RWPE2 (cell line): ENCODE data around the gene FAM228B.

ENCODE experiments used
- ATAC-seq: fragments of 200-7000 bp; cut with Tn5 transposase; 3 replicates; pipeline ENCODE4 v1.9.1; 2021; ENCODE audit warnings: low read depth
- DNase-seq: peaks from one replicate; pipeline ENCODE4 v3.0.0-alpha.2; 2020; ENCODE audit warnings: low spot score
- H3K27ac ChIP-seq: fragments of 450-650 bp; 2 replicates; pipeline ENCODE4 v1.5.1; 2017; ENCODE audit warnings: mild to moderate bottlenecking; ENCODE audit not compliant: poor library complexity, severe bottlenecking
- H3K27me3 ChIP-seq: fragments of 250-450 bp; sonication (Bioruptor Pico); 2 replicates; pipeline ENCODE4 v1.5.1; 2021; ENCODE audit warnings: mild to moderate bottlenecking, moderate library complexity; ENCODE audit not compliant: insufficient read depth, poor library complexity, severe bottlenecking
- H3K36me3 ChIP-seq: fragments of 250-450 bp; sonication (Bioruptor Pico); 2 replicates; pipeline ENCODE4 v1.5.1; 2020; ENCODE audit warnings: low read depth, mild to moderate bottlenecking, moderate library complexity
- H3K4me1 ChIP-seq: fragments of 250-450 bp; sonication (Bioruptor Pico); 2 replicates; pipeline ENCODE4 v1.5.1; 2021; ENCODE audit warnings: mild to moderate bottlenecking, moderate library complexity; ENCODE audit not compliant: insufficient read depth, poor library complexity, severe bottlenecking
- H3K4me3 ChIP-seq: fragments of 250-450 bp; sonication (Bioruptor Pico); 2 replicates; pipeline ENCODE4 v1.5.1; 2021; ENCODE audit warnings: mild to moderate bottlenecking, moderate library complexity; ENCODE audit not compliant: severe bottlenecking
- H3K9me3 ChIP-seq: fragments of 250-450 bp; sonication (Bioruptor Pico); 2 replicates; pipeline ENCODE4 v1.5.1; 2021; ENCODE audit warnings: mild to moderate bottlenecking, moderate library complexity; ENCODE audit not compliant: severe bottlenecking
- TF ChIP-seq, protein P1 (sequence below): fragments of 450-650 bp; IDR thresholded peaks from one replicate; pipeline ENCODE4 v1.5.1; 2017; ENCODE audit warnings: mild to moderate bottlenecking, moderate library complexity; ENCODE audit not compliant: poor library complexity, severe bottlenecking

FAM228B gene

DNA sequence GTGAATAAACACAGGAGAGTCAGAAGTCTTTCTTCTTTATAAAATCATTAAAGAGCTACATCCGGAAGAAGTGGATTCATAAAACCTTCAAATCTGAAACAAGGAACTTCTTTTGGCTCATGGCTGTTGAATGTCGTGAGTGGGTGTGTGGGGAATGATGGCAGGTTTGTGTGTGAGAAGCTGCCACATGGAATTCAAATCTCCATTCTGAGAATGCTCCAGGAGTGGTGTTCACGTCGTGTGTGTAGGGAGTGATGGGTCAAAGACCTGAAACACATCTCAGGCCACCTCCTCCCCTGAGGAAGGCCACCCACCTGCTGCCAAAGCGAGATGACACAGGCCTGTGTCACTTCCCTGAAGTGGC, 80.5 kb downstream of the FAM228B start:
- DNase-seq (no peak), ATAC-seq (no peak)
- TF ChIP-seq, protein P1, sequence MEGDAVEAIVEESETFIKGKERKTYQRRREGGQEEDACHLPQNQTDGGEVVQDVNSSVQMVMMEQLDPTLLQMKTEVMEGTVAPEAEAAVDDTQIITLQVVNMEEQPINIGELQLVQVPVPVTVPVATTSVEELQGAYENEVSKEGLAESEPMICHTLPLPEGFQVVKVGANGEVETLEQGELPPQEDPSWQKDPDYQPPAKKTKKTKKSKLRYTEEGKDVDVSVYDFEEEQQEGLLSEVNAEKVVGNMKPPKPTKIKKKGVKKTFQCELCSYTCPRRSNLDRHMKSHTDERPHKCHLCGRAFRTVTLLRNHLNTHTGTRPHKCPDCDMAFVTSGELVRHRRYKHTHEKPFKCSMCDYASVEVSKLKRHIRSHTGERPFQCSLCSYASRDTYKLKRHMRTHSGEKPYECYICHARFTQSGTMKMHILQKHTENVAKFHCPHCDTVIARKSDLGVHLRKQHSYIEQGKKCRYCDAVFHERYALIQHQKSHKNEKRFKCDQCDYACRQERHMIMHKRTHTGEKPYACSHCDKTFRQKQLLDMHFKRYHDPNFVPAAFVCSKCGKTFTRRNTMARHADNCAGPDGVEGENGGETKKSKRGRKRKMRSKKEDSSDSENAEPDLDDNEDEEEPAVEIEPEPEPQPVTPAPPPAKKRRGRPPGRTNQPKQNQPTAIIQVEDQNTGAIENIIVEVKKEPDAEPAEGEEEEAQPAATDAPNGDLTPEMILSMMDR, result no peak
- H3K36me3 ChIP-seq, result peaks cover 4% of the 10 kb centered on the region; the same call in 1 of the 2 replicates
- H3K4me1 ChIP-seq, result no peaks in the 10 kb centered on the region
- no peak overlapping the region for H3K4me3 ChIP-seq
- no peak overlapping the region for H3K27ac ChIP-seq
- no peaks in the 10 kb centered on the region for H3K27me3 ChIP-seq
- no peaks in the 10 kb centered on the region for H3K9me3 ChIP-seq

DNA sequence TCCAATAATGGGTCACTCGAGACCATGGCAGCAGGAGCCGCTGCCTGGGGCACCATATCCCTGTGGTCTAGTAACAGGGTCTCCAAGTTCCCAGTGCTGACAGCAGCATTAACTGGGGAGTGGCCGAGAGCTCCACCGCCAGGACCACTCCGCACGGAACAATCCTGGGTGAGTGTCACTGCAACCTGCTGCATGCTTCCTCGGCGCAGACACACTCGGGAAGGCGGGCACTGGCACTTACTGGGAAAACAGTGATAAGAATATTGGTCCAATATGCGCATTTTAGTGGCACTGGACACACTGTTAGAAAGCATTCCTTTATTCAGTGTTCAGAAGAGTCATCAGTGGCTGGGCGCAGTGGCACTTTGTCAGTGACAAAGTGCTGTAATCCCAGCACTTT, 81.2 kb downstream of the FAM228B start:
- H3K27me3 ChIP-seq, result no peaks in the 10 kb centered on the region
- H3K4me3 ChIP-seq, result no peak overlapping the region
- H3K27ac ChIP-seq, result no peak overlapping the region
- H3K9me3 ChIP-seq, result no peaks in the 10 kb centered on the region
- ATAC-seq (no peak), DNase-seq (no peak)
- no peaks in the 10 kb centered on the region for H3K4me1 ChIP-seq
- TF ChIP-seq, protein P1, result no peak
- H3K36me3 ChIP-seq, result peaks cover 4% of the 10 kb centered on the region; the same call in 1 of the 2 replicates

DNA sequence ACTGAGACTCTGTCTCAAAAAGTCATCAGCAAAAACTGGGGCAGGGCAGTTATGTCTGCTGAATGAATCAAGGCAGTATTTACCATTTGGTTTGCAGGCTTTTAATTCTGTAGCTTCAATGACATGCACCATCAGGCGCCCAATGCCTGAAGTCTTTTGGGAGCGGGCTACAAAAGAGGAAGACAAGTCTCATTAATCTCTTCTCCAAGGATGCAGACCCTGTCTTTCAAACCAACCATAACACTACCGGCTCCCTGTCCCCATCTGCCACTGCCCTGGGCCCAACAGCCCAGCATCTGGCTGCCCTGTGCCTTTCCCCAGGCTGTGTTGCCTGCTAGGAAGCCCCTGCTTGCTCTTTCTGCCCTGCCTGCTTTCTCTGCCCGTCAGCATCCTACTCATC, 81.9 kb downstream of the FAM228B start:
- ATAC-seq (no peak), DNase-seq (no peak)
- Histone ChIP-seq H3K9me3 (no peaks in the 10 kb centered on the region), H3K36me3 (peaks cover 4% of the 10 kb centered on the region; the same call in 1 of the 2 replicates), H3K4me1 (no peaks in the 10 kb centered on the region), H3K4me3 (no peak overlapping the region), H3K27ac (no peak overlapping the region), H3K27me3 (no peaks in the 10 kb centered on the region)
- TF ChIP-seq, protein P1, result no peak

DNA sequence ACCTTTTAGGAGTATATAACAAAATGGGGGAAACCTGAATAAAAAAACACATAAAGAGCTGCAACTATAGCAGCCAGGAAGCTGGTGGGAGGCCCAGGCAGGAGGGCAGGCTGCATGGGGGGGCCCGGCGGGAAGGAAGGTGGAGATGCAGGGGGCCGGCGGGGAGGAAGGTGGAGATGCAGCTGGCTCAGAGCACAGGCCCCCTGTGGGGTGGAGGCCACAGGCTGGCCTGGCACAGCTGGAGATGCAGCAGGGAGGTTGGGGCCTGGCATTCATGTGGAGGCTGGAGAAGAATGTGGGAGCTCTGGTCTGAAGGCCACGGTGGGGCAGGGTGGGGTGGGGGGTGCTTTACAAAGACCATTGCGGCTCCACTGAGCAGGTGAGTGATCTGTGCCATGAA, 83.0 kb downstream of the FAM228B start:
- Histone ChIP-seq H3K4me3 (no peak overlapping the region), H3K27ac (no peak overlapping the region), H3K27me3 (no peaks in the 10 kb centered on the region), H3K4me1 (no peaks in the 10 kb centered on the region), H3K9me3 (no peaks in the 10 kb centered on the region), H3K36me3 (peaks cover 4% of the 10 kb centered on the region; the same call in 1 of the 2 replicates)
- no peak for ATAC-seq
- TF ChIP-seq, protein P1, result no peak
- DNase-seq, result no peak

DNA sequence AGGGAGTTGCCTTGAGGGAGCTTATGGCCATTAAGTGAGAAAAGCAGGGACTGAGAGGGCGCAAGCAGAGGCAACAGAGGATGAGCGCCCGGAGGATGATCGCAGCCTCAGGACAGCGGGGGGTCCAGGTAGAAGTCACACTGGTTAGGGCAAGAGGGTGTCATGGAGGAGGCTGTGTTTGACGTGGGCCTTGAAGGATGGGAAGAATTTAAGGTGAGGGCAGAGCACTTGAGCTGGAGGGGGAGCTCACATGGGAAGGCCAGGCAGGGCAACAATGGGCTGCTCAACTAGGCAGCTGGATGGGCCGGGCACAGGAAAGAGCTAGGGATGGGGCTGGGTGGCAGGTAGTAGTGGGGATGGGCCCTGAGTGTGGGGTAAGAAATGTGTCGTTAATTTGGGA, 83.4 kb downstream of the FAM228B start:
- ATAC-seq, result no peak
- no peak overlapping the region for H3K27ac ChIP-seq
- no peak for DNase-seq
- no peaks in the 10 kb centered on the region for H3K9me3 ChIP-seq
- H3K27me3 ChIP-seq, result no peaks in the 10 kb centered on the region
- TF ChIP-seq, protein P1, result no peak
- H3K4me1 ChIP-seq, result no peaks in the 10 kb centered on the region
- peaks cover 4% of the 10 kb centered on the region; the same call in 1 of the 2 replicates for H3K36me3 ChIP-seq
- no peak overlapping the region for H3K4me3 ChIP-seq
